Endothelial cell of umbilical vein (primary cell): ENCODE results near the gene COL26A1. TPM values are rescaled to one million over a fixed set of nuclear protein-coding genes. Genes with fewer than 3 reads are reported as not detected.

Experiments used
- BruUV-seq: library from RNA; stranded (reverse); fragments of 400-500 nt; replicated peaks from 2 replicates; lab custom pipeline; 2021; lab: Mats Ljungman, UMichigan
- CTCF ChIA-PET: fragments of 300-600, 350-600 bp; sonication (Branson Sonifier 250); formaldehyde crosslinking; loops from one replicate; lab custom pipeline; 2021; ENCODE audit warnings: antibody characterized with exemption, inconsistent platforms; lab: Charles Lee
- POLR2A ChIA-PET: fragments of 300-600, 350-600 bp; sonication (Branson Sonifier 250); formaldehyde crosslinking; loops from one replicate; lab custom pipeline; 2021; ENCODE audit warnings: antibody characterized with exemption, inconsistent platforms; lab: Charles Lee
- DNase-seq: peaks from one replicate; pipeline ENCODE4 v3.0.0-alpha.2; 2011; ENCODE audit warnings: low read depth, low spot score
- FAIRE-seq: peaks from 2 replicates; lab custom pipeline; 2011; peaks lifted over from hg19 to GRCh38; lab: Jason Lieb, UNC
- H2AFZ ChIP-seq: 2 replicates; pipeline ENCODE4 v1.6.0; 2012; ENCODE audit warnings: low read depth, low read length, control low read depth, inconsistent platforms
- H3K27ac ChIP-seq: 2 replicates; pipeline ENCODE4 v1.5.1; 2011; ENCODE audit warnings: low read depth, mild to moderate bottlenecking, control low read depth, low read length, moderate library complexity; ENCODE audit not compliant: insufficient read depth
- H3K27me3 ChIP-seq, 2 experiments: 2 replicates each; pipeline versions ENCODE4 v1.6.0 to v1.6.1; 2011; ENCODE audit warnings: low read length in 2 of 2, mixed read lengths in 1 of 2; ENCODE audit not compliant: control insufficient read depth in 2 of 2, insufficient read depth in 2 of 2
- H3K36me3 ChIP-seq, 2 experiments: 2 replicates in 1 of 2; 3 replicates in 1 of 2; pipeline ENCODE4 v1.5.1; 2011; ENCODE audit warnings: low read length in 2 of 2, mild to moderate bottlenecking in 1 of 2, moderate library complexity in 1 of 2; ENCODE audit not compliant: control insufficient read depth in 2 of 2, insufficient read depth in 2 of 2; ENCODE audit errors: extremely low read depth in 1 of 2
- H3K4me1 ChIP-seq: 3 replicates; pipeline ENCODE4 v1.5.1; 2011; ENCODE audit warnings: mild to moderate bottlenecking, low read length; ENCODE audit not compliant: control insufficient read depth, insufficient read depth; ENCODE audit errors: extremely low read depth
- H3K4me2 ChIP-seq: 2 replicates; pipeline ENCODE4 v1.6.1; 2011; ENCODE audit warnings: low read length, control low read depth, mixed read lengths; ENCODE audit not compliant: insufficient read depth
- H3K4me3 ChIP-seq, 3 experiments: fragments of 200-600 bp in 1 of 3; sonication (generic), shearing (Covaris generic) in 1 of 3; replicated peaks in 1 of 3; 2 replicates each; pipeline ENCODE4 v1.5.1; 2011 to 2016; ENCODE audit warnings: control low read depth in 3 of 3, low read length in 3 of 3, mild to moderate bottlenecking in 2 of 3, inconsistent platforms in 1 of 3, low read depth in 1 of 3, moderate library complexity in 1 of 3; ENCODE audit not compliant: insufficient read depth in 1 of 3
- H3K79me2 ChIP-seq: 2 replicates; pipeline ENCODE4 v1.6.0; 2012; ENCODE audit warnings: low read length, inconsistent platforms; ENCODE audit not compliant: control insufficient read depth, insufficient read depth
- H3K9ac ChIP-seq: replicated peaks from 2 replicates; pipeline ENCODE3; 2011; ENCODE audit warnings: low read length, control low read depth; ENCODE audit not compliant: insufficient read depth; ENCODE audit errors: extremely low read depth
- H3K9me1 ChIP-seq: replicated peaks from 3 replicates; pipeline ENCODE4 v1.6.0; 2011; ENCODE audit warnings: mild to moderate bottlenecking, low read length; ENCODE audit not compliant: control insufficient read depth, insufficient read depth; ENCODE audit errors: extremely low read depth
- H3K9me3 ChIP-seq: replicated peaks from 2 replicates; pipeline ENCODE4 v1.5.1; 2012; ENCODE audit warnings: low read length, inconsistent platforms; ENCODE audit not compliant: control insufficient read depth, insufficient read depth
- H4K20me1 ChIP-seq: replicated peaks from 2 replicates; pipeline ENCODE3; 2011; ENCODE audit warnings: mild to moderate bottlenecking, low read length; ENCODE audit not compliant: control insufficient read depth, insufficient read depth; ENCODE audit errors: extremely low read depth
- CTCF ChIP-seq, 2 donors: IDR thresholded peaks; 1 replicate in 1 of 2; 2 replicates in 1 of 2; pipeline ENCODE4 v1.5.1; 2011; ENCODE audit warnings: low read length in 2 of 2, mild to moderate bottlenecking in 2 of 2, moderate library complexity in 2 of 2, control low read depth in 1 of 2, inconsistent platforms in 1 of 2, low read depth in 1 of 2; ENCODE audit not compliant: insufficient read depth in 1 of 2; ENCODE audit errors: extremely low read depth in 1 of 2
- EZH2 ChIP-seq: IDR thresholded peaks from 2 replicates; pipeline ENCODE4 v1.6.1; 2012; ENCODE audit warnings: borderline replicate concordance, low read depth, mild to moderate bottlenecking, moderate library complexity, low read length, inconsistent platforms; ENCODE audit not compliant: severe bottlenecking
- FOS ChIP-seq: IDR thresholded peaks from 2 replicates; pipeline ENCODE4 v1.6.1; 2011; ENCODE audit warnings: mild to moderate bottlenecking, low read length, moderate library complexity, borderline replicate concordance; ENCODE audit not compliant: insufficient read depth
- GATA2 ChIP-seq: IDR thresholded peaks from 2 replicates; pipeline ENCODE4 v1.7.0; 2011; ENCODE audit warnings: low read depth, mild to moderate bottlenecking, moderate library complexity, mixed read lengths, low read length; ENCODE audit not compliant: insufficient read length, insufficient read depth
- JUN ChIP-seq: IDR thresholded peaks from 2 replicates; pipeline ENCODE4 v1.6.1; 2011; ENCODE audit warnings: borderline replicate concordance, low read depth; ENCODE audit not compliant: insufficient read length, insufficient read depth
- MAX ChIP-seq: IDR thresholded peaks from 2 replicates; pipeline ENCODE4 v1.6.1; 2011; ENCODE audit not compliant: insufficient read depth, insufficient read length
- MYC ChIP-seq: IDR thresholded peaks from one replicate; pipeline ENCODE4 v1.6.1; 2011; ENCODE audit warnings: mild to moderate bottlenecking, low read depth, low read length
- POLR2A ChIP-seq: IDR thresholded peaks from 2 replicates; pipeline ENCODE4 v1.6.1; 2012; ENCODE audit warnings: low read depth, mild to moderate bottlenecking, control low read depth, low read length
- POLR2AphosphoS5 ChIP-seq: IDR thresholded peaks from 2 replicates; pipeline ENCODE4 v1.6.1; 2012; ENCODE audit warnings: low read depth, mild to moderate bottlenecking, control low read depth, low read length, moderate library complexity; ENCODE audit not compliant: insufficient read depth
- dilution Hi-C: fragments of 300-500 bp; cut with MboI; formaldehyde crosslinking; loops from one replicate; pipeline ENCODE4 v1.15.0; 2019; ENCODE audit warnings: low sequenced_read_pairs; ENCODE audit not compliant: extremely low pct_ligation_motif_present
- intact Hi-C: fragments of 100-400 bp; cut with micrococcal nuclease; formaldehyde crosslinking; loops from one replicate; pipeline ENCODE4 v1.10.0; 2022
- polyA plus RNA-seq, 4 experiments: library from polyadenylated mRNA; depleted of rRNA in 3 of 4; stranded (reverse) in 3 of 4; unstranded in 1 of 4; fragments of >200 nt; gene quantifications; 2 replicates each; pipeline versions ENCODE4 v1.2.1 to v1.2.3, GENCODE V29; 2011 to 2012; ENCODE audit warnings: missing spikeins in 1 of 4
- total RNA-seq: library from RNA; stranded (reverse); gene quantifications from 2 replicates; pipeline ENCODE4 v1.2.3, GENCODE V29; 2021

Gene COL26A1
- total and polyA plus RNA-seq, 2 donors (not counting 3 experiments of a cell fraction or from before 2014, with no cell fraction given): not detected

- BruUV-seq: no TSS peak
- Histone ChIP-seq H3K27me3 (peaks cover 0 to 5% of the 10 kb centered on the region in 2 experiments), H3K36me3 (no peaks in the 10 kb centered on the region), H4K20me1 (no peaks in the 10 kb centered on the region), H3K4me3 (no peak overlapping the region), H3K9me3 (no peaks in the 10 kb centered on the region), H3K9me1 (no peaks in the 10 kb centered on the region), H2AFZ (no peak overlapping the region), H3K4me1 (no peaks in the 10 kb centered on the region), H3K9ac (no peak overlapping the region), H3K79me2 (no peaks in the 10 kb centered on the region), H3K4me2 (no peak overlapping the region), H3K27ac (no peak overlapping the region)
- DNase-seq: no peak
- dilution Hi-C loops: no loop called here
- no peak for FAIRE-seq
- TF ChIP-seq GATA2: no peak
- no peak for TF ChIP-seq CTCF (IDR thresholded peaks at IDR 0.05; ENCODE audit: extremely low read depth in 1 of 2, insufficient read depth in 1 of 2, low read depth in 1 of 2, low read length in 2 of 2)
- no peak for TF ChIP-seq MAX
- TF ChIP-seq POLR2A: no peak
- no peak for TF ChIP-seq FOS
- TF ChIP-seq MYC: no peak
- no peak for TF ChIP-seq JUN
- no peak for TF ChIP-seq EZH2
- TF ChIP-seq POLR2AphosphoS5: no peak
- CTCF ChIA-PET: interaction anchor here (0.6 to 1.6 kb wide), 4 partner anchors 53 to 691 kb away, joined by 3 read pairs; no protein-coding TSS in a partner anchor
- POLR2A ChIA-PET: no interaction called here
- intact Hi-C loops: no loop called here
These were observed 234.2 kb downstream of the COL26A1 start for GRCh38 chr7:101596898-101597297.
